Heart right ventricle (tissue), 16 donors: Measurements from ENCODE around the gene FAM53A. TPM values are rescaled to one million over a fixed set of nuclear protein-coding genes. Genes with fewer than 3 reads are reported as not detected.
A peak's percentile ranks its signal among the peaks of the same experiment; 100 is the strongest.

Experiments used
- ATAC-seq, 8 donors: fragments of 200-7000 bp; cut with Tn5 transposase; one replicate each; pipeline ENCODE4 v1.9.1; 2020; ENCODE audit warnings: mild to moderate bottlenecking in 8 of 8, moderate library complexity in 8 of 8, moderate number of reproducible peaks in 1 of 8
- DNase-seq, 2 donors: peaks; one replicate each; pipeline ENCODE4 v3.0.0-alpha.2; 2020
- H3K27ac ChIP-seq, 10 donors: fragments of 200-600 bp; sonication (generic) in 2 of 10; one replicate each; pipeline versions ENCODE4 v1.5.0 to v1.8.0; 2020 to 2022; ENCODE audit warnings: mild to moderate bottlenecking in 3 of 10
- H3K27me3 ChIP-seq, 7 donors: fragments of 200-600 bp; one replicate each; pipeline ENCODE4 v1.8.0; 2021 to 2022; ENCODE audit warnings: mild to moderate bottlenecking in 2 of 7
- H3K36me3 ChIP-seq, 9 donors: fragments of 200-600 bp; sonication (generic) in 1 of 9; one replicate each; pipeline versions ENCODE4 v1.5.0 to v1.8.0; 2020 to 2022; ENCODE audit warnings: mild to moderate bottlenecking in 2 of 9
- H3K4me1 ChIP-seq, 9 donors: fragments of 200-600 bp; sonication (generic) in 1 of 9; one replicate each; pipeline versions ENCODE4 v1.5.0 to v1.8.0; 2020 to 2022; ENCODE audit warnings: mild to moderate bottlenecking in 4 of 9
- H3K4me3 ChIP-seq, 10 donors: fragments of 200-600 bp; sonication (generic) in 2 of 10; one replicate each; pipeline versions ENCODE4 v1.5.0 to v1.8.0; 2020 to 2022; ENCODE audit warnings: mild to moderate bottlenecking in 7 of 10, moderate library complexity in 2 of 10
- H3K9me3 ChIP-seq, 11 donors: fragments of 200-600 bp in 10 of 11; sonication (generic) in 2 of 11; one replicate each; pipeline versions ENCODE4 v1.5.0 to v1.8.0; 2013 to 2022; ENCODE audit warnings: mild to moderate bottlenecking in 2 of 11, control low read depth in 1 of 11, moderate library complexity in 1 of 11
- CTCF ChIP-seq, 9 donors: fragments of 200-600 bp; sonication (generic) in 2 of 9; IDR thresholded peaks; one replicate each; pipeline versions ENCODE4 v1.5.0 to v1.8.0; 2021 to 2022; ENCODE audit warnings: antibody characterized with exemption in 9 of 9, mild to moderate bottlenecking in 5 of 9, moderate library complexity in 1 of 9
- WGBS, 2 donors: extraction: QIAGEN DNeasy Blood & Tissue Kit; methylation state at CpG; one replicate each; pipeline ENCODE4 v1.1.7; 2013; ENCODE audit warnings: inconsistent platforms in 1 of 2; 5-methylcytosine and 5-hydroxymethylcytosine counted together
- intact Hi-C, 10 donors: fragments of 100-400 bp; cut with DNase I; formaldehyde crosslinking; loops; one replicate each; pipeline versions ENCODE4 v1.11.1 to v1.14.2; 2022
- polyA plus RNA-seq, 2 donors: library from polyadenylated mRNA; stranded (reverse); fragments of 200-250 nt; gene quantifications; one replicate each; pipeline ENCODE4 v1.2.3, GENCODE V29; 2013
- total RNA-seq, 10 donors: library from RNA; stranded (reverse); fragmentation: NEBNext Ultra II Directional in 3 of 10; extraction: Animal tissue kit (Norgen Biotek cat#: 25700) in 3 of 10; gene quantifications; one replicate each; pipeline versions ENCODE4 v1.2.1 to v1.2.4, GENCODE V29; 2021 to 2023
- donor health status: Arrhythmogenic right ventricular cardiomyopathy.
- donor health status: ischemic (EF 13 %, LVEDD 7.1; RV severe dilation, severe dysfunction).
- donor health status: healthy with polysubstance abuse.
- donor health status: DM: no; HTN: yes; CAD: no.
- donor health status: DM: no; HTN: no; CAD: no.
- donor health status: ischemic (EF 25% LVEDD 6.9; RV normal size, moderate dysfunction).
- donor health status: ischemic (EF 25% LVEDD 5.7; RV mildly dilated, moderate dysfunction).
- donor health status: healthy.
- donor health status: DM: yes; HTN: yes; CAD: no.
- donor health status: Ischemic cardiomyopathy.
- donor health status: ischemic (EF 35%, LVEDD 5.7; RV mildly dilated, moderate dysfunction).
- donor health status: nonischemic (EF 11% LVEDD 7.7; RV severe dilation, severe dysfunction).
- donor health status: DM: yes; HTN: yes; CAD: no.
- donor health status: PGD.
- donor health status: ischemic (EF 29% LVEDD 5.4; RV normal size, mild dysfunction).
- donor health status: nonischemic (EF 23%, LVEDD 6.1; RV moderate dilation, normal function).

FAM53A gene
- total and polyA plus RNA-seq, 12 donors, result 0.24 to 1.5 (median 0.74) TPM

GRCh38 chr4:1631136-1631535, 53.0 kb downstream of the FAM53A start:
- ATAC-seq (no peak), DNase-seq (no peak)
- WGBS, 2 donors, result 81 to 82% methylated on average over 9 of the region's 9 CpGs
- peaks cover 0 to 8% (median 0%) of the 10 kb centered on the region in 9 donors for H3K4me1 ChIP-seq
- TF ChIP-seq CTCF (IDR thresholded peaks at IDR 0.05), result no peak
- intact Hi-C loops, result loop anchor here in 4 of 10 donors (5.0 to 10.0 kb wide), 2 partner anchors 274 to 496 kb away; no protein-coding TSS in a partner anchor
- H3K4me3 ChIP-seq, result no peak overlapping the region
- peaks cover 0 to 14% (median 0%) of the 10 kb centered on the region in 7 donors for H3K27me3 ChIP-seq
- no peak overlapping the region for H3K27ac ChIP-seq
- no peaks in the 10 kb centered on the region for H3K36me3 ChIP-seq
- H3K9me3 ChIP-seq, result peaks cover 0 to 10% (median 0%) of the 10 kb centered on the region in 11 donors

- H3K27me3 ChIP-seq, result peaks cover 0 to 12% (median 0%) of the 10 kb centered on the region in 7 donors
- intact Hi-C loops, result loop anchor here in 4 of 10 donors (5.0 to 10.0 kb wide), 2 partner anchors 273 to 495 kb away; no protein-coding TSS in a partner anchor
- no peaks in the 10 kb centered on the region for H3K36me3 ChIP-seq
- DNase-seq, result no peak
- TF ChIP-seq CTCF (IDR thresholded peaks at IDR 0.05), result no peak
- WGBS, 2 donors, result 96 to 97% methylated on average over 19 of the region's 19 CpGs
- no peak for ATAC-seq
- H3K9me3 ChIP-seq, result peaks cover 0 to 7% (median 0%) of the 10 kb centered on the region in 11 donors
- H3K4me3 ChIP-seq, result no peak overlapping the region
- no peak overlapping the region for H3K27ac ChIP-seq
- H3K4me1 ChIP-seq, result peaks cover 0 to 8% (median 0%) of the 10 kb centered on the region in 9 donors
Measured at GRCh38 chr4:1630266-1630665, 53.8 kb downstream of the FAM53A start.

- Histone ChIP-seq H3K4me1 (peaks cover 0 to 8% (median 0%) of the 10 kb centered on the region in 9 donors), H3K27me3 (peaks cover 0 to 9% (median 0%) of the 10 kb centered on the region in 7 donors), H3K4me3 (no peak overlapping the region), H3K9me3 (peaks cover 0 to 1% (median 0%) of the 10 kb centered on the region in 11 donors), H3K36me3 (no peaks in the 10 kb centered on the region), H3K27ac (no peak overlapping the region)
- DNase-seq (no peak), ATAC-seq (peak in 2 of 8 donors; percentile 4 to 13)
- 74 to 81% methylated on average over 10 of the region's 10 CpGs for WGBS, 2 donors
- intact Hi-C loops, result loop anchor here in 9 of 10 donors (1.0 to 10.0 kb wide), 4 partner anchors 272 to 495 kb away; no protein-coding TSS in a partner anchor
- TF ChIP-seq CTCF (IDR thresholded peaks at IDR 0.05), result no peak
Measured at GRCh38 chr4:1629699-1630083, 54.4 kb downstream of the FAM53A start.

GRCh38 chr4:1628892-1629698, 55.0 kb downstream of the FAM53A start:
- peaks cover 0 to 8% (median 0%) of the 10 kb centered on the region in 9 donors for H3K4me1 ChIP-seq
- H3K27me3 ChIP-seq, result peaks cover 0 to 7% (median 0%) of the 10 kb centered on the region in 7 donors
- H3K9me3 ChIP-seq, result no peaks in the 10 kb centered on the region
- TF ChIP-seq CTCF (IDR thresholded peaks at IDR 0.05), result peak; percentile 95 to 98 (median 98)
- peak; percentile 44 to 81 (median 78) for ATAC-seq
- whole genome bisulfite sequencing, 2 donors, result 43 to 46% methylated on average over 25 of the region's 25 CpGs
- H3K27ac ChIP-seq, result no peak overlapping the region
- no peak overlapping the region for H3K4me3 ChIP-seq
- intact Hi-C loops, result loop anchor here in 6 of 10 donors (1.0 to 5.0 kb wide), 3 partner anchors 272 to 273 kb away; no protein-coding TSS in a partner anchor
- H3K36me3 ChIP-seq, result no peaks in the 10 kb centered on the region
- peak; percentile 39 to 62 for DNase-seq
